Fibroblast of skin of left quadriceps (primary cell): ENCODE data around the gene ZBTB46.
"Not testable (repeated sequence)": the region's sequence is repeated elsewhere in the genome, so short reads cannot be mapped to it uniquely, and the experiment has no call there.

ENCODE experiments used
- DNase-seq, 2 experiments: peaks; one replicate each; pipeline ENCODE4 v3.0.0-alpha.2; 2013; ENCODE audit warnings: low read depth in 2 of 2

Gene ZBTB46

GRCh38 chr20:63735859-63736718 lies 95.0 kb downstream of the ZBTB46 start, which contains the start of gene LIME1:
Gene LIME1 (plus strand): TSS chr20:63736664. CDS start chr20:63737550, 886 bp downstream.
- DNase-seq: no peak

GRCh38 chr20:63734946-63735858 lies 95.9 kb downstream of the ZBTB46 start:
- DNase-seq: no peak

- no peak for DNase-seq
Observed at GRCh38 chr20:63734111-63734945, 96.7 kb downstream of the ZBTB46 start.

- DNase-seq: no peak
Observed at GRCh38 chr20:63733579-63734081, 97.4 kb downstream of the ZBTB46 start.

GRCh38 chr20:63733117-63733516 lies 97.9 kb downstream of the ZBTB46 start:
- no peak for DNase-seq

- no peak for DNase-seq
Observed at GRCh38 chr20:63732118-63733095, 98.7 kb downstream of the ZBTB46 start.

GRCh38 chr20:63731410-63731809 lies 99.7 kb downstream of the ZBTB46 start:
- no peak for DNase-seq

- DNase-seq: not testable (repeated sequence)
Observed at GRCh38 chr20:63730189-63730733, 100.8 kb downstream of the ZBTB46 start.

- not testable (repeated sequence) for DNase-seq
Observed at GRCh38 chr20:63722967-63723622, 108.0 kb downstream of the ZBTB46 start.

- DNase-seq: no peak
Observed at GRCh38 chr20:63718996-63719395, 112.1 kb downstream of the ZBTB46 start.

- no peak for DNase-seq
Observed at GRCh38 chr20:63714858-63715257, 116.2 kb downstream of the ZBTB46 start.

- DNase-seq: no peak
Observed at GRCh38 chr20:63712191-63712590, 118.9 kb downstream of the ZBTB46 start.

GRCh38 chr20:63711085-63711645 lies 119.9 kb downstream of the ZBTB46 start:
- DNase-seq: no peak

- DNase-seq: no peak
Observed at GRCh38 chr20:63709149-63709527, 121.9 kb downstream of the ZBTB46 start.

GRCh38 chr20:63708301-63709148 lies 122.5 kb downstream of the ZBTB46 start:
- no peak for DNase-seq

- peak; percentile 40 to 43 for DNase-seq
Observed at GRCh38 chr20:63707558-63708300, 123.3 kb downstream of the ZBTB46 start, which contains the start of the genes ARFRP1 and ZGPAT. Gene ARFRP1 (minus strand): TSS chr20:63707976. CDS start chr20:63707091, 885 bp downstream. Gene ZGPAT (plus strand): TSS chr20:63708039. CDS start chr20:63708581, 542 bp downstream.
